Neural progenitor cell (in vitro differentiated cells): ENCODE measurements around the gene HS3ST4. TPM values are rescaled to one million over a fixed set of nuclear protein-coding genes. Genes with fewer than 3 reads are reported as not detected.

ENCODE experiments used
- DNase-seq: peaks from one replicate; pipeline ENCODE4 v3.0.0-alpha.2; 2016; ENCODE audit warnings: low spot score
- H2AFZ ChIP-seq: fragments of 200-600 bp; sonication (generic); replicated peaks from 2 replicates; pipeline ENCODE4 v1.6.1; 2016; ENCODE audit warnings: antibody characterized with exemption
- H3F3A ChIP-seq: fragments of 200-600 bp; sonication (generic); 2 replicates; pipeline ENCODE4 v1.6.1; 2016; ENCODE audit warnings: antibody characterized with exemption, low read depth
- H3K27ac ChIP-seq: fragments of 200-600 bp; sonication (generic); 2 replicates; pipeline ENCODE4 v1.5.1; 2016; ENCODE audit warnings: mild to moderate bottlenecking
- H3K27me3 ChIP-seq: fragments of 200-600 bp; sonication (generic); 2 replicates; pipeline ENCODE4 v1.6.1; 2016; ENCODE audit warnings: mild to moderate bottlenecking, moderate library complexity
- H3K36me3 ChIP-seq: fragments of 200-600 bp; sonication (generic); 2 replicates; pipeline ENCODE4 v1.5.1; 2016
- H3K4me1 ChIP-seq: fragments of 200-600 bp; sonication (generic); 2 replicates; pipeline ENCODE4 v1.6.1; 2016; ENCODE audit warnings: mixed run types
- H3K4me2 ChIP-seq: fragments of 200-600 bp; sonication (generic); 2 replicates; pipeline ENCODE4 v1.6.1; 2016
- H3K4me3 ChIP-seq: fragments of 200-600 bp; sonication (generic); 2 replicates; pipeline ENCODE4 v1.5.1; 2016
- H3K79me2 ChIP-seq: fragments of 200-600 bp; sonication (generic); 2 replicates; pipeline ENCODE4 v1.6.1; 2016; ENCODE audit warnings: low read depth
- H3K9ac ChIP-seq: fragments of 200-600 bp; sonication (generic); 2 replicates; pipeline ENCODE4 v1.6.1; 2016
- H3K9me3 ChIP-seq: fragments of 200-600 bp; sonication (generic); 2 replicates; pipeline ENCODE4 v1.5.1; 2016; ENCODE audit warnings: low read depth
- H4K20me1 ChIP-seq: fragments of 200-600 bp; sonication (generic); 2 replicates; pipeline ENCODE4 v1.6.1; 2016; ENCODE audit warnings: low read depth
- H3K27ac Mint-ChIP-seq: 3 replicates; pipeline ENCODE4 v1.8.0; 2021; ENCODE audit warnings: mixed read lengths
- H3K27me3 Mint-ChIP-seq: 2 replicates; pipeline ENCODE4 v1.8.0; 2022; ENCODE audit warnings: low read depth, mild to moderate bottlenecking, inconsistent platforms, moderate library complexity, mixed read lengths; ENCODE audit not compliant: insufficient read depth
- H3K36me3 Mint-ChIP-seq: 3 replicates; pipeline ENCODE4 v1.8.0; 2021; ENCODE audit warnings: mixed read lengths
- H3K4me1 Mint-ChIP-seq: 3 replicates; pipeline ENCODE4 v1.8.0; 2021; ENCODE audit warnings: mixed read lengths
- H3K4me3 Mint-ChIP-seq: 3 replicates; pipeline ENCODE4 v1.8.0; 2021; ENCODE audit warnings: mild to moderate bottlenecking, moderate library complexity, mixed read lengths
- H3K9me3 Mint-ChIP-seq: 3 replicates; pipeline ENCODE4 v1.8.0; 2020; ENCODE audit warnings: mixed read lengths
- CTCF ChIP-seq: fragments of 200-600 bp; sonication (generic); IDR thresholded peaks from 2 replicates; pipeline ENCODE4 v1.5.1; 2017; ENCODE audit warnings: antibody characterized with exemption, mild to moderate bottlenecking
- EZH2 ChIP-seq: fragments of 200-600 bp; sonication (generic); IDR thresholded peaks from 2 replicates; pipeline ENCODE4 v1.6.1; 2017; ENCODE audit warnings: antibody characterized with exemption, mild to moderate bottlenecking, moderate library complexity
- EZH2phosphoT487 ChIP-seq: fragments of 200-600 bp; sonication (generic); IDR thresholded peaks from 2 replicates; pipeline ENCODE4 v1.6.1; 2017; ENCODE audit warnings: antibody characterized with exemption
- total RNA-seq: library from RNA; depleted of rRNA; stranded (reverse); fragments of >200 nt; gene quantifications from 2 replicates; pipeline ENCODE4 v1.2.3, GENCODE V29; 2015; ENCODE audit warnings: low replicate concordance

The HS3ST4 gene
- total RNA-seq, 1 donor from 2014 or later = 2.5 TPM

GRCh38 chr16:26041952-26042668 lies 350.4 kb downstream of the HS3ST4 start:
- H3K4me3 Mint-ChIP-seq = no peak overlapping the region
- peaks cover 46% of the 10 kb centered on the region for H3K4me1 Mint-ChIP-seq
- Histone ChIP-seq H3K9ac (no peak overlapping the region), H3F3A (no peaks in the 10 kb centered on the region), H3K27ac (no peak overlapping the region), H3K4me1 (no peaks in the 10 kb centered on the region), H2AFZ (no peak overlapping the region), H3K36me3 (no peaks in the 10 kb centered on the region), H3K4me2 (no peak overlapping the region), H3K9me3 (no peaks in the 10 kb centered on the region), H3K27me3 (no peaks in the 10 kb centered on the region), H4K20me1 (no peaks in the 10 kb centered on the region), H3K79me2 (no peaks in the 10 kb centered on the region), H3K4me3 (no peak overlapping the region)
- no peak for DNase-seq
- no peaks in the 10 kb centered on the region for H3K36me3 Mint-ChIP-seq
- H3K27ac Mint-ChIP-seq = peak overlapping the region; percentile 86
- H3K27me3 Mint-ChIP-seq = peaks cover 8% of the 10 kb centered on the region
- TF ChIP-seq CTCF (no peak), EZH2 (no peak), EZH2phosphoT487 (no peak)
- no peaks in the 10 kb centered on the region for H3K9me3 Mint-ChIP-seq

DNA sequence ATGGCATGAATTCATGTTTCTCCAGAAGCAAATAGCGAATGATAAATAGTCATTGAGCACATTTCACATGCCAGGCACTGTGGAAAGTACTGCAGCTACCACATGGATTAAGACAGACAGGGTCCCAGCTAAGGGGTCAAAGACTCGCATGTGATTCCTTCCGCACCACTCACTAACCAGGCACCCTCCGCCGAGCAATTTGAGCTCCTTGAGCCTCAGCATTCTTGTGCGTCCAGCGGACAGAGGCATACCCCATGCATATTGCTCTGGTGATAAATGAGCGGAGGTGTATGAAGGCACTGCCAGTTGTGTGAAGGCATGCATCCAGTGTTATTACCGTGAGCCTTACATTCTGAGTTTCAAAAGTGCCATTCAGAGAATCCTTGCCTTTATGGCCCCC lies 358.7 kb downstream of the HS3ST4 start:
- Histone ChIP-seq H3K4me2 (peak overlapping the region; percentile 64), H3K9ac (no peak overlapping the region), H3F3A (peaks cover 13% of the 10 kb centered on the region), H3K4me1 (peaks cover 24% of the 10 kb centered on the region), H4K20me1 (no peaks in the 10 kb centered on the region), H3K27me3 (no peaks in the 10 kb centered on the region), H2AFZ (no peak overlapping the region), H3K9me3 (no peaks in the 10 kb centered on the region), H3K36me3 (no peaks in the 10 kb centered on the region), H3K79me2 (no peaks in the 10 kb centered on the region), H3K27ac (no peak overlapping the region), H3K4me3 (no peak overlapping the region)
- peaks cover 3% of the 10 kb centered on the region for H3K36me3 Mint-ChIP-seq
- H3K27me3 Mint-ChIP-seq = peaks cover 9% of the 10 kb centered on the region
- TF ChIP-seq EZH2 (no peak), EZH2phosphoT487 (no peak), CTCF (no peak)
- DNase-seq = peak; percentile 47
- H3K4me3 Mint-ChIP-seq = no peak overlapping the region
- H3K4me1 Mint-ChIP-seq = peaks cover 63% of the 10 kb centered on the region
- H3K27ac Mint-ChIP-seq = no peak overlapping the region
- H3K9me3 Mint-ChIP-seq = peaks cover 10% of the 10 kb centered on the region

GRCh38 chr16:26051063-26051462 lies 359.3 kb downstream of the HS3ST4 start:
- peaks cover 3% of the 10 kb centered on the region for H3K36me3 Mint-ChIP-seq
- peaks cover 10% of the 10 kb centered on the region for H3K9me3 Mint-ChIP-seq
- no peaks in the 10 kb centered on the region for H4K20me1 ChIP-seq
- peaks cover 24% of the 10 kb centered on the region for H3K4me1 ChIP-seq
- DNase-seq = no peak
- no peak overlapping the region for H3K27ac Mint-ChIP-seq
- H3K27me3 Mint-ChIP-seq = peaks cover 9% of the 10 kb centered on the region
- no peak overlapping the region for H3K9ac ChIP-seq
- no peaks in the 10 kb centered on the region for H3K36me3 ChIP-seq
- no peak overlapping the region for H3K4me3 Mint-ChIP-seq
- H3K4me3 ChIP-seq = no peak overlapping the region
- H3K9me3 ChIP-seq = no peaks in the 10 kb centered on the region
- H3F3A ChIP-seq = peaks cover 13% of the 10 kb centered on the region
- no peak overlapping the region for H2AFZ ChIP-seq
- H3K27me3 ChIP-seq = no peaks in the 10 kb centered on the region
- TF ChIP-seq EZH2phosphoT487 (no peak), CTCF (no peak), EZH2 (no peak)
- no peak overlapping the region for H3K27ac ChIP-seq
- peaks cover 65% of the 10 kb centered on the region for H3K4me1 Mint-ChIP-seq
- H3K4me2 ChIP-seq = peak overlapping the region; percentile 64
- H3K79me2 ChIP-seq = no peaks in the 10 kb centered on the region
